ENCODE measurements around the gene ELMOD3.
"Not testable (repeated sequence)": the region's sequence is repeated elsewhere in the genome, so short reads cannot be mapped to it uniquely, and the experiment has no call there.

ELMOD3 gene

GRCh38 chr2:85427300-85427835 lies 72.8 kb downstream of the ELMOD3 start:
- no peak for DNase-seq (ENCODE audit: low read depth)

- no peak for DNase-seq (ENCODE audit: low read depth)
Observed at GRCh38 chr2:85428343-85428881, 73.8 kb downstream of the ELMOD3 start.

- no peak for DNase-seq (ENCODE audit: low read depth)
Observed at GRCh38 chr2:85429213-85429923, 74.8 kb downstream of the ELMOD3 start.

- no peak for DNase-seq (ENCODE audit: low read depth)
Observed at GRCh38 chr2:85429924-85430289, 75.3 kb downstream of the ELMOD3 start.

GRCh38 chr2:85430752-85431569 lies 76.4 kb downstream of the ELMOD3 start:
- DNase-seq (ENCODE audit: low read depth), result no peak

GRCh38 chr2:85431570-85432205 lies 77.1 kb downstream of the ELMOD3 start:
- DNase-seq (ENCODE audit: low read depth), result no peak

- DNase-seq (ENCODE audit: low read depth), result peak; percentile 59
Observed at GRCh38 chr2:85433511-85434089, 79.0 kb downstream of the ELMOD3 start.

- no peak for DNase-seq (ENCODE audit: low read depth)
Observed at GRCh38 chr2:85434696-85435095, 80.1 kb downstream of the ELMOD3 start.

- no peak for DNase-seq (ENCODE audit: low read depth)
Observed at GRCh38 chr2:85435220-85435958, 80.8 kb downstream of the ELMOD3 start.

GRCh38 chr2:85435981-85436835 lies 81.6 kb downstream of the ELMOD3 start:
- DNase-seq (ENCODE audit: low read depth), result no peak

- no peak for DNase-seq (ENCODE audit: low read depth)
Observed at GRCh38 chr2:85436836-85437487, 82.4 kb downstream of the ELMOD3 start.

GRCh38 chr2:85437488-85438200 lies 83.1 kb downstream of the ELMOD3 start:
- DNase-seq (ENCODE audit: low read depth), result no peak

- DNase-seq (ENCODE audit: low read depth), result no peak
Observed at GRCh38 chr2:85438201-85439024, 83.8 kb downstream of the ELMOD3 start.

GRCh38 chr2:85439025-85439472 lies 84.5 kb downstream of the ELMOD3 start:
- DNase-seq (ENCODE audit: low read depth), result no peak

- DNase-seq (ENCODE audit: low read depth), result not testable (repeated sequence)
Observed at GRCh38 chr2:85439569-85439968, 85.0 kb downstream of the ELMOD3 start.

- no peak for DNase-seq (ENCODE audit: low read depth)
Observed at GRCh38 chr2:85439986-85440385, 85.4 kb downstream of the ELMOD3 start.

GRCh38 chr2:85440729-85441128 lies 86.2 kb downstream of the ELMOD3 start:
- no peak for DNase-seq (ENCODE audit: low read depth)
